Activated CD4-positive, alpha-beta T cell treated with anti-CD3 and anti-CD28 coated beads, Interleukin-2, amount 50 U/mL, for 1 hour (primary cell): ENCODE results near the gene CDKN2C.
A peak's percentile ranks its signal among the peaks of the same experiment; 100 is the strongest.

Experiments used
- DNase-seq: peaks from one replicate; pipeline ENCODE4 v3.0.0-alpha.2; 2020

CDKN2C gene

GRCh38 chr1:50966991-50967390 is 3.1 kb upstream of the CDKN2C start:
- no peak for DNase-seq

GRCh38 chr1:50967416-50968157 is 2.5 kb upstream of the CDKN2C start:
- DNase-seq = no peak

GRCh38 chr1:50968158-50968820 is 1.8 kb upstream of the CDKN2C start:
- peak; percentile 75 for DNase-seq

- DNase-seq = peak; percentile 22
These were observed 1.0 kb upstream of the CDKN2C start for GRCh38 chr1:50968821-50969610.

- no peak for DNase-seq
These were observed 453 bp downstream of the CDKN2C start for GRCh38 chr1:50970509-50970887.

- no peak for DNase-seq
These were observed 1.0 kb downstream of the CDKN2C start for GRCh38 chr1:50970931-50971582.

- DNase-seq = no peak
These were observed 1.8 kb downstream of the CDKN2C start for GRCh38 chr1:50971748-50972305.

GRCh38 chr1:50972766-50973165 is 2.7 kb downstream of the CDKN2C start:
- no peak for DNase-seq

- DNase-seq = no peak
These were observed 3.2 kb downstream of the CDKN2C start for GRCh38 chr1:50973255-50973654.

GRCh38 chr1:50973875-50974617 is 4.0 kb downstream of the CDKN2C start:
- DNase-seq = no peak

GRCh38 chr1:50974618-50974935 is 4.5 kb downstream of the CDKN2C start:
- no peak for DNase-seq

GRCh38 chr1:50975436-50975835 is 5.4 kb downstream of the CDKN2C start:
- DNase-seq = no peak

GRCh38 chr1:50976111-50976889 is 6.3 kb downstream of the CDKN2C start:
- no peak for DNase-seq

- peak; percentile 2 for DNase-seq
These were observed 7.0 kb downstream of the CDKN2C start for GRCh38 chr1:50976890-50977574.

- DNase-seq = no peak
These were observed 7.6 kb downstream of the CDKN2C start for GRCh38 chr1:50977575-50978143.

GRCh38 chr1:50978144-50978851 is 8.3 kb downstream of the CDKN2C start:
- peak; percentile 4 for DNase-seq

GRCh38 chr1:50978852-50979781 is 9.1 kb downstream of the CDKN2C start:
- peak; percentile 13 for DNase-seq

GRCh38 chr1:50979937-50980336 is 9.9 kb downstream of the CDKN2C start:
- DNase-seq = no peak

- no peak for DNase-seq
These were observed 10.5 kb downstream of the CDKN2C start for GRCh38 chr1:50980505-50980904.
